H9 (cell line): ENCODE results near the gene CLEC18B. TPM values are rescaled to one million over a fixed set of nuclear protein-coding genes. Genes with fewer than 3 reads are reported as not detected.
"Not testable (repeated sequence)": the region's sequence is repeated elsewhere in the genome, so short reads cannot be mapped to it uniquely, and the experiment has no call there.

Source experiments
- DNase-seq: peaks from one replicate; pipeline ENCODE4 v3.0.0-alpha.2; 2017
- H2AFZ ChIP-seq: one replicate; pipeline ENCODE4 v1.6.1; 2013; ENCODE audit warnings: mild to moderate bottlenecking, low read length, control low read depth, moderate library complexity
- H2AK5ac ChIP-seq: 2 replicates; pipeline ENCODE4 v1.6.1; 2013; ENCODE audit warnings: low read length, control low read depth, mixed read lengths; ENCODE audit not compliant: insufficient read length
- H2BK120ac ChIP-seq: one replicate; pipeline ENCODE4 v1.6.1; 2013; ENCODE audit warnings: low read depth, mild to moderate bottlenecking, low read length, control low read depth, inconsistent platforms; ENCODE audit not compliant: poor library complexity, severe bottlenecking
- H2BK12ac ChIP-seq: 2 replicates; pipeline ENCODE4 v1.6.1; 2013; ENCODE audit warnings: low read length, control low read depth, mixed read lengths, low read depth; ENCODE audit not compliant: insufficient read length
- H2BK15ac ChIP-seq: 2 replicates; pipeline ENCODE4 v1.6.1; 2013; ENCODE audit warnings: low read depth, low read length, control low read depth
- H2BK20ac ChIP-seq: one replicate; pipeline ENCODE4 v1.6.1; 2013; ENCODE audit warnings: low read depth, mild to moderate bottlenecking, low read length, control low read depth, inconsistent platforms; ENCODE audit not compliant: poor library complexity, severe bottlenecking
- H2BK5ac ChIP-seq: 2 replicates; pipeline ENCODE4 v1.6.1; 2013; ENCODE audit warnings: low read length, control low read depth, mixed read lengths; ENCODE audit not compliant: insufficient read length
- H3K14ac ChIP-seq: 2 replicates; pipeline ENCODE4 v1.6.1; 2013; ENCODE audit warnings: low read length, control low read depth; ENCODE audit not compliant: insufficient read depth
- H3K18ac ChIP-seq: 2 replicates; pipeline ENCODE4 v1.6.1; 2013; ENCODE audit warnings: low read depth, mild to moderate bottlenecking, mixed read lengths, low read length, control low read depth; ENCODE audit not compliant: insufficient read length
- H3K23ac ChIP-seq: 2 replicates; pipeline ENCODE4 v1.6.1; 2013; ENCODE audit warnings: low read length, control low read depth, mixed read lengths, low read depth; ENCODE audit not compliant: insufficient read length
- H3K23me2 ChIP-seq: 2 replicates; pipeline ENCODE4 v1.6.1; 2013; ENCODE audit warnings: low read depth, mild to moderate bottlenecking, mixed read lengths, low read length, control low read depth; ENCODE audit not compliant: insufficient read length, poor library complexity, severe bottlenecking
- H3K27ac ChIP-seq: 2 replicates; pipeline ENCODE4 v1.5.1; 2013; ENCODE audit warnings: low read length, control low read depth, mixed read lengths, low read depth; ENCODE audit not compliant: insufficient read length
- H3K27me3 ChIP-seq: 2 replicates; pipeline ENCODE4 v1.6.1; 2013; ENCODE audit warnings: low read length, control low read depth, inconsistent platforms; ENCODE audit not compliant: insufficient read depth
- H3K4ac ChIP-seq: 2 replicates; pipeline ENCODE4 v1.6.1; 2013; ENCODE audit warnings: low read depth, mild to moderate bottlenecking, control low read depth, inconsistent platforms, low read length, moderate library complexity
- H3K4me1 ChIP-seq: 2 replicates; pipeline ENCODE4 v1.6.1; 2013; ENCODE audit warnings: low read length, control low read depth, inconsistent platforms; ENCODE audit not compliant: insufficient read depth
- H3K4me2 ChIP-seq: 2 replicates; pipeline ENCODE4 v1.6.1; 2013; ENCODE audit warnings: low read length, control low read depth, mixed read lengths; ENCODE audit not compliant: insufficient read length, insufficient read depth
- H3K56ac ChIP-seq: 2 replicates; pipeline ENCODE4 v1.6.1; 2013; ENCODE audit warnings: low read depth, mild to moderate bottlenecking, mixed read lengths, low read length, control low read depth; ENCODE audit not compliant: insufficient read length
- H3K79me1 ChIP-seq: 2 replicates; pipeline ENCODE4 v1.6.1; 2013; ENCODE audit warnings: low read depth, mild to moderate bottlenecking, moderate library complexity, low read length, control low read depth, inconsistent platforms; ENCODE audit not compliant: insufficient read depth, poor library complexity, severe bottlenecking
- H3K79me2 ChIP-seq: 2 replicates; pipeline ENCODE4 v1.6.1; 2013; ENCODE audit warnings: low read length, control low read depth, inconsistent platforms; ENCODE audit not compliant: insufficient read depth
- H3K9ac ChIP-seq: 2 replicates; pipeline ENCODE4 v1.6.1; 2013; ENCODE audit warnings: low read length, control low read depth, mixed read lengths; ENCODE audit not compliant: insufficient read length; ENCODE audit errors: extremely low read depth
- H3K9me3 ChIP-seq: one replicate; pipeline ENCODE4 v1.6.1; 2013; ENCODE audit warnings: low read depth, low read length, inconsistent platforms; ENCODE audit not compliant: control insufficient read depth
- H3T11ph ChIP-seq: one replicate; pipeline ENCODE4 v1.6.1; 2013; ENCODE audit warnings: mild to moderate bottlenecking, low read length, control low read depth, inconsistent platforms
- H4K20me1 ChIP-seq: one replicate; pipeline ENCODE4 v1.6.1; 2013; ENCODE audit not compliant: control insufficient read depth, insufficient read length, insufficient read depth
- H4K5ac ChIP-seq: 2 replicates; pipeline ENCODE4 v1.6.1; 2013; ENCODE audit warnings: low read depth, mild to moderate bottlenecking, mixed read lengths, low read length, control low read depth; ENCODE audit not compliant: insufficient read length
- H4K8ac ChIP-seq: replicated peaks from 2 replicates; pipeline ENCODE4 v1.6.1; 2013; ENCODE audit warnings: low read length, control low read depth, mixed read lengths, low read depth; ENCODE audit not compliant: insufficient read length
- H4K91ac ChIP-seq: 2 replicates; pipeline ENCODE4 v1.6.1; 2013; ENCODE audit warnings: low read depth, mild to moderate bottlenecking, moderate library complexity, mixed read lengths, low read length, control low read depth; ENCODE audit not compliant: insufficient read length
- H3K27ac Mint-ChIP-seq, 3 experiments: 2 replicates in 2 of 3; 3 replicates in 1 of 3; pipeline ENCODE4 v1.8.0; 2020 to 2021; ENCODE audit warnings: mixed read lengths in 3 of 3, mild to moderate bottlenecking in 1 of 3, moderate library complexity in 1 of 3
- H3K27me3 Mint-ChIP-seq: 2 replicates; pipeline ENCODE4 v1.8.0; 2021; ENCODE audit warnings: low read depth, mild to moderate bottlenecking, moderate library complexity, mixed read lengths
- H3K36me3 Mint-ChIP-seq, 3 experiments: 2 replicates in 2 of 3; 3 replicates in 1 of 3; pipeline ENCODE4 v1.8.0; 2020 to 2021; ENCODE audit warnings: low read depth in 3 of 3, mixed read lengths in 3 of 3; ENCODE audit not compliant: insufficient read depth in 1 of 3
- H3K4me1 Mint-ChIP-seq, 2 experiments: 2 replicates each; pipeline ENCODE4 v1.8.0; 2020; ENCODE audit warnings: mixed read lengths in 2 of 2
- H3K4me3 Mint-ChIP-seq, 2 experiments: 2 replicates in 1 of 2; 3 replicates in 1 of 2; pipeline ENCODE4 v1.8.0; 2020 to 2021; ENCODE audit warnings: mild to moderate bottlenecking in 2 of 2, mixed read lengths in 2 of 2, moderate library complexity in 1 of 2
- H3K9me3 Mint-ChIP-seq, 2 experiments: 2 replicates in 1 of 2; 3 replicates in 1 of 2; pipeline ENCODE4 v1.8.0; 2020; ENCODE audit warnings: mild to moderate bottlenecking in 2 of 2, mixed read lengths in 2 of 2, moderate library complexity in 1 of 2
- WGBS: extraction: QIAGEN DNeasy Blood & Tissue Kit; methylation state at CpG from one replicate; pipeline ENCODE4 v1.1.7; 2013; ENCODE audit warnings: missing lambda C conversion rate, low lambda C conversion rate, mixed read lengths; ENCODE audit not compliant: insufficient read length; ENCODE audit errors: extremely low coverage; 5-methylcytosine and 5-hydroxymethylcytosine counted together
- total RNA-seq: library from RNA; stranded (reverse); gene quantifications from 2 replicates; pipeline ENCODE4 v1.2.1, GENCODE V29; 2021

CLEC18B gene
- total RNA-seq, 1 experiment from 2014 or later: 0.37 TPM

DNA sequence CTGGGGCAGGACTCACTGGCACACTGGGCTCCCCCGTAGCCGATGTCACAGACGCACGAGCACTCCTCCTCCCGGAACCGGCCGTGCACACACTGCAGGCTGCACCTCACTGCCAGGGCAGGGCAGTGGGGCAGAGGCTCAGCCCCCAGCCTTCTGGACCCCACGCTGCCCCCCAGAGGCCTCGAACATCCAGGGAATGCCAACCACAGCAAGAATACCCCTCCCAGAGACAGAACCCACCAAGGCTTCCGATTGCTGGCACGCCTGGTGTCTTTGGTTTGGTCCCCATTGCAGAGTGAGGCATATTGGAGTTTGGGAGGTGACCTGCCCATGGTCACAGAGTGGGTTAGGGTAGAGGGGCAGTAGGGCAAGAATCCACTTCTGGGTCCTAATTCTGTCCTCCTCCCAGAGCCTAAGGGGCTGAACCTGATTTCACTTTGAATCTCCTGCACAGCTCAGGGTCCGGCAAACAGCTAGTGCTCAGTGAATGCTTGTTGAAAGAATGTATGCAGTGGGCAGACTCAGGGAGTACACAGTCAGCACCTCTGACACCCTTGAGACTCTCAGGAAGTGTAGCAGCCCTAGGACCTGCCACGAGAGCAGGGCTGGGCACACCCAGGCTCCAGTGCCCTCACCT, 9.0 kb downstream of the CLEC18B start:
- H3K79me1 ChIP-seq, H3K4me1 Mint-ChIP-seq, H3K9ac ChIP-seq, H3K56ac ChIP-seq, H4K20me1 ChIP-seq, H4K91ac ChIP-seq, H3K79me2 ChIP-seq, H3K14ac ChIP-seq, DNase-seq, H3K4ac ChIP-seq, H2AK5ac ChIP-seq, H2BK15ac ChIP-seq, H4K5ac ChIP-seq, H3K27me3 Mint-ChIP-seq, H2BK5ac ChIP-seq, H3K23me2 ChIP-seq, H3K4me3 Mint-ChIP-seq, H3K4me1 ChIP-seq, H3K36me3 Mint-ChIP-seq, H3T11ph ChIP-seq, H2BK120ac ChIP-seq, H2BK20ac ChIP-seq, H3K9me3 Mint-ChIP-seq, H4K8ac ChIP-seq, H3K27ac Mint-ChIP-seq, H3K23ac ChIP-seq, H3K18ac ChIP-seq, H3K4me2 ChIP-seq, H3K27ac ChIP-seq, H2AFZ ChIP-seq, H2BK12ac ChIP-seq, H3K9me3 ChIP-seq, H3K27me3 ChIP-seq: not testable (repeated sequence)
- no CpG with 5 or more reads among the region's 13 CpGs for WGBS

DNA sequence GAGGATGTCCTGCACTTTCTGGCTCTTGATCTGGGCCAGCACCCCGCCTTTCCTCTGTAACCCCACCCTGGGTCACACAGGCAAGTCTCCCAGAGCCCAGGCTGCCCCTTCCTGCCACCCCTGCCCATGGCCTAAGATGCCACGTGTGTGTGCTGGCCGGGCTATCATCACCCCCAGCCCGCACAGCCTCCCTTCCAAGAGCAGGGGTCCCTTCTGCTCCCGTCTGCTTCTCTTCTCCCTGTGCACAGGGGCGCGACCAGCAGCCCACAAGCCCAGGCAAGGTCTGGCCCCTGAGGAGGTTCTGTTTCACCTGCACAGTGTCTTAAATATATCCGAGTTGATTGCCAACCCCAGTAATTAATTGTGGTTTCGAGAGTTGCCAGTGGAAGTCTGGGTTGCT, 10.3 kb downstream of the CLEC18B start:
- H3K36me3 Mint-ChIP-seq, H3K4me1 ChIP-seq, H3K18ac ChIP-seq, H4K8ac ChIP-seq, DNase-seq, H2AFZ ChIP-seq, H2AK5ac ChIP-seq, H3K79me2 ChIP-seq, H3K9ac ChIP-seq, H3K79me1 ChIP-seq, H2BK5ac ChIP-seq, H3K23ac ChIP-seq, H3K4me1 Mint-ChIP-seq, H3K27me3 Mint-ChIP-seq, H2BK120ac ChIP-seq, H3K27me3 ChIP-seq, H3T11ph ChIP-seq, H4K20me1 ChIP-seq, H3K23me2 ChIP-seq, H2BK20ac ChIP-seq, H2BK12ac ChIP-seq, H3K27ac ChIP-seq, H3K56ac ChIP-seq, H3K9me3 ChIP-seq, H2BK15ac ChIP-seq, H4K91ac ChIP-seq, H4K5ac ChIP-seq, H3K4me2 ChIP-seq, H3K4me3 Mint-ChIP-seq, H3K14ac ChIP-seq, H3K9me3 Mint-ChIP-seq, H3K4ac ChIP-seq: not testable (repeated sequence)
- WGBS: no CpG with 5 or more reads among the region's 9 CpGs
- H3K27ac Mint-ChIP-seq: 0 out of 7 replicates have a peak overlapping the region, but pooled peaks of 1 of the 3 experiments have one; percentile 64
